ENCODE measurements around the gene TMC8. TPM values are rescaled to one million over a fixed set of nuclear protein-coding genes. Genes with fewer than 3 reads are reported as not detected.

TMC8 gene
- total RNA-seq, 1 donor from 2014 or later = 234 TPM

- Mint-ChIP-seq H3K36me3 (ENCODE audit: low read depth) (peaks cover 50% of the 10 kb centered on the region), H3K4me1 (peaks cover 11% of the 10 kb centered on the region), H3K27me3 (no peaks in the 10 kb centered on the region), H3K4me3 (no peak overlapping the region), H3K27ac (no peak overlapping the region), H3K9me3 (no peaks in the 10 kb centered on the region)
- intact Hi-C loops (cut with micrococcal nuclease) = no loop called here
- no peak for DNase-seq
Measured at GRCh38 chr17:78104540-78104941, 26.0 kb upstream of the TMC8 start.

- no peaks in the 10 kb centered on the region for H3K9me3 Mint-ChIP-seq
- H3K4me1 Mint-ChIP-seq = peaks cover 11% of the 10 kb centered on the region
- no peak overlapping the region for H3K4me3 Mint-ChIP-seq
- H3K36me3 Mint-ChIP-seq (ENCODE audit: low read depth) = peaks cover 46% of the 10 kb centered on the region
- DNase-seq = no peak
- no peak overlapping the region for H3K27ac Mint-ChIP-seq
- intact Hi-C loops (cut with micrococcal nuclease) = no loop called here
- H3K27me3 Mint-ChIP-seq = no peaks in the 10 kb centered on the region
Measured at GRCh38 chr17:78105101-78105500, 25.5 kb upstream of the TMC8 start.

GRCh38 chr17:78105551-78105950 lies 25.0 kb upstream of the TMC8 start:
- Mint-ChIP-seq H3K27ac (no peak overlapping the region), H3K36me3 (ENCODE audit: low read depth) (peaks cover 47% of the 10 kb centered on the region), H3K9me3 (no peaks in the 10 kb centered on the region), H3K27me3 (no peaks in the 10 kb centered on the region), H3K4me3 (no peak overlapping the region), H3K4me1 (peaks cover 13% of the 10 kb centered on the region)
- intact Hi-C loops (cut with micrococcal nuclease) = no loop called here
- DNase-seq = no peak

- peaks cover 15% of the 10 kb centered on the region for H3K4me1 Mint-ChIP-seq
- no peak for DNase-seq
- intact Hi-C loops (cut with micrococcal nuclease) = no loop called here
- H3K4me3 Mint-ChIP-seq = no peak overlapping the region
- H3K36me3 Mint-ChIP-seq (ENCODE audit: low read depth) = peaks cover 49% of the 10 kb centered on the region
- no peaks in the 10 kb centered on the region for H3K27me3 Mint-ChIP-seq
- no peaks in the 10 kb centered on the region for H3K9me3 Mint-ChIP-seq
- no peak overlapping the region for H3K27ac Mint-ChIP-seq
Measured at GRCh38 chr17:78106211-78106610, 24.4 kb upstream of the TMC8 start.

GRCh38 chr17:78107457-78107856 lies 23.1 kb upstream of the TMC8 start:
- no peak overlapping the region for H3K4me3 Mint-ChIP-seq
- DNase-seq = no peak
- no peaks in the 10 kb centered on the region for H3K27me3 Mint-ChIP-seq
- peaks cover 17% of the 10 kb centered on the region for H3K4me1 Mint-ChIP-seq
- H3K9me3 Mint-ChIP-seq = no peaks in the 10 kb centered on the region
- peak overlapping the region; percentile 84 for H3K27ac Mint-ChIP-seq
- peaks cover 43% of the 10 kb centered on the region for H3K36me3 Mint-ChIP-seq (ENCODE audit: low read depth)
- intact Hi-C loops (cut with micrococcal nuclease) = no loop called here

- H3K9me3 Mint-ChIP-seq = no peaks in the 10 kb centered on the region
- no peak overlapping the region for H3K4me3 Mint-ChIP-seq
- no peak for DNase-seq
- intact Hi-C loops (cut with micrococcal nuclease) = no loop called here
- H3K4me1 Mint-ChIP-seq = peaks cover 19% of the 10 kb centered on the region
- H3K36me3 Mint-ChIP-seq (ENCODE audit: low read depth) = peaks cover 46% of the 10 kb centered on the region
- H3K27me3 Mint-ChIP-seq = no peaks in the 10 kb centered on the region
- peak overlapping the region; percentile 84 for H3K27ac Mint-ChIP-seq
Measured at GRCh38 chr17:78107976-78108725, 22.4 kb upstream of the TMC8 start.

- Mint-ChIP-seq H3K4me1 (peaks cover 25% of the 10 kb centered on the region), H3K27me3 (no peaks in the 10 kb centered on the region), H3K27ac (peak overlapping the region; percentile 41), H3K36me3 (ENCODE audit: low read depth) (peaks cover 50% of the 10 kb centered on the region), H3K4me3 (no peak overlapping the region), H3K9me3 (no peaks in the 10 kb centered on the region)
- no peak for DNase-seq
- intact Hi-C loops (cut with micrococcal nuclease) = no loop called here
Measured at GRCh38 chr17:78108726-78109488, 21.7 kb upstream of the TMC8 start.

GRCh38 chr17:78109489-78109761 lies 21.1 kb upstream of the TMC8 start:
- no peak for DNase-seq
- no peaks in the 10 kb centered on the region for H3K27me3 Mint-ChIP-seq
- intact Hi-C loops (cut with micrococcal nuclease) = no loop called here

GRCh38 chr17:78110363-78111015 lies 20.1 kb upstream of the TMC8 start:
- H3K4me1 Mint-ChIP-seq = peaks cover 35% of the 10 kb centered on the region
- no peak overlapping the region for H3K4me3 Mint-ChIP-seq
- H3K36me3 Mint-ChIP-seq (ENCODE audit: low read depth) = peaks cover 57% of the 10 kb centered on the region
- intact Hi-C loops (cut with micrococcal nuclease) = no loop called here
- H3K27me3 Mint-ChIP-seq = no peaks in the 10 kb centered on the region
- no peak overlapping the region for H3K27ac Mint-ChIP-seq
- DNase-seq = no peak
- H3K9me3 Mint-ChIP-seq = no peaks in the 10 kb centered on the region

More at GRCh38 chr17:78109489-78109761, 21.1 kb upstream of the TMC8 start:
- peaks cover 30% of the 10 kb centered on the region for H3K4me1 Mint-ChIP-seq
- H3K4me3 Mint-ChIP-seq = no peak overlapping the region
- no peaks in the 10 kb centered on the region for H3K9me3 Mint-ChIP-seq
- H3K27ac Mint-ChIP-seq = no peak overlapping the region
- peaks cover 52% of the 10 kb centered on the region for H3K36me3 Mint-ChIP-seq (ENCODE audit: low read depth)

GRCh38 chr17:78111016-78111726 lies 19.4 kb upstream of the TMC8 start:
- no peak for DNase-seq
- intact Hi-C loops (cut with micrococcal nuclease) = no loop called here
- H3K36me3 Mint-ChIP-seq (ENCODE audit: low read depth) = peaks cover 58% of the 10 kb centered on the region
- no peaks in the 10 kb centered on the region for H3K9me3 Mint-ChIP-seq
- no peak overlapping the region for H3K4me3 Mint-ChIP-seq
- no peaks in the 10 kb centered on the region for H3K27me3 Mint-ChIP-seq
- peaks cover 35% of the 10 kb centered on the region for H3K4me1 Mint-ChIP-seq
- no peak overlapping the region for H3K27ac Mint-ChIP-seq

GRCh38 chr17:78111727-78112517 lies 18.6 kb upstream of the TMC8 start:
- H3K4me1 Mint-ChIP-seq = peaks cover 36% of the 10 kb centered on the region
- intact Hi-C loops (cut with micrococcal nuclease) = loop anchor here (1.0 to 2.0 kb wide), 4 partner anchors 22 to 139 kb away; partner anchors contain the start of gene SYNGR2
- no peaks in the 10 kb centered on the region for H3K27me3 Mint-ChIP-seq
- no peak for DNase-seq
- H3K36me3 Mint-ChIP-seq (ENCODE audit: low read depth) = peaks cover 60% of the 10 kb centered on the region
- no peak overlapping the region for H3K4me3 Mint-ChIP-seq
- H3K27ac Mint-ChIP-seq = no peak overlapping the region
- H3K9me3 Mint-ChIP-seq = no peaks in the 10 kb centered on the region

GRCh38 chr17:78112518-78113471 lies 17.8 kb upstream of the TMC8 start:
- peaks cover 29% of the 10 kb centered on the region for H3K4me1 Mint-ChIP-seq
- H3K27me3 Mint-ChIP-seq = no peaks in the 10 kb centered on the region
- intact Hi-C loops (cut with micrococcal nuclease) = loop anchor here (1.0 to 2.0 kb wide), 5 partner anchors 22 to 138 kb away; partner anchors contain the start of gene SYNGR2
- peaks cover 58% of the 10 kb centered on the region for H3K36me3 Mint-ChIP-seq (ENCODE audit: low read depth)
- H3K4me3 Mint-ChIP-seq = no peak overlapping the region
- no peaks in the 10 kb centered on the region for H3K9me3 Mint-ChIP-seq
- H3K27ac Mint-ChIP-seq = no peak overlapping the region
- peak; percentile 94 for DNase-seq

Data from activated CD4-positive, alpha-beta T cell treated with anti-CD3 and anti-CD28 coated beads, Interleukin-2, amount 10 ng/mL, durations not matched to agents 24 days and 14 days (primary cell).